Measurements from ENCODE around the gene CCDC33.

GRCh38 chr15:74207652-74208440 lies 28.3 kb upstream of the CCDC33 start:
- TF ChIP-seq CTCF (conservative IDR thresholded peaks at IDR 0.05; ENCODE audit: low read depth in 2 of 2), result no peak
- no peak for TF ChIP-seq REST (IDR thresholded peaks at IDR 0.05; ENCODE audit: unreplicated experiment)
- no peak for TF ChIP-seq CREB1 (CRISPR knock-in tag; IDR thresholded peaks at IDR 0.05; ENCODE audit: low read depth)
- no peak for TF ChIP-seq POLR2AphosphoS5 (IDR thresholded peaks at IDR 0.05; ENCODE audit: low read depth)
- no peak for TF ChIP-seq EZH2phosphoT487 (IDR thresholded peaks at IDR 0.05; ENCODE audit: unreplicated experiment)
- TF ChIP-seq EZH2 (IDR thresholded peaks at IDR 0.05; ENCODE audit: low read depth, unreplicated experiment), result no peak
- TF ChIP-seq ZNF114 (CRISPR knock-in tag; IDR thresholded peaks at IDR 0.05), result no peak
- TF ChIP-seq ZNF331 (CRISPR knock-in tag; IDR thresholded peaks at IDR 0.05; ENCODE audit: low read depth), result no peak
- TF ChIP-seq ZNF462 (CRISPR knock-in tag; IDR thresholded peaks at IDR 0.05), result no peak
- no peak for TF ChIP-seq JUNB (IDR thresholded peaks at IDR 0.05; ENCODE audit: unreplicated experiment)

Measured in GM23338 (cell line).